ENCODE results near the gene GMPS. TPM values are rescaled to one million over a fixed set of nuclear protein-coding genes. Genes with fewer than 3 reads are reported as not detected.

Gene GMPS
- polyA plus RNA-seq, 2 donors = 12.0 to 26.7 TPM

DNA sequence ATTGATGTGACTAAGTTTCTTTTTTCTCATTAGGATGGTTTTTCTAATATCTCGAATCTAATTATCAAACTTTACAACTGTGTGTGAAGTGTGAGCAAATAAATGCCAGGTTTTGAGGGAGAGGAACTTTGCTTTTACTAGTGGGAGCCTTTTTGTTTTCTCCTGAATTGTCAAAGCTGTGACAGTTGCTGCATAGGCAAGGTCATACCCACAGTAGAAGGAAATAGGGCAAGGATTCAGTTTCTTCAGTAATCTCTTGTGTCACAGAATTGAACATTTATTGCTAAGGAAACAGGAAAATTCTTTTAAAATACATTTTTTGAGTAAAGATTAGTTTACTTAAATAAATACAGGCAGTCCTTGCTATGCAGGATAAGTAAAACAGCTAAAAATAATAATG lies 19.5 kb downstream of the GMPS start:
- H3K4me1 ChIP-seq (ENCODE audit: control insufficient read depth in 2 of 2, insufficient read depth in 2 of 2, low read length in 1 of 2) = peaks cover 0 to 5% of the 10 kb centered on the region in 2 donors
- H3K4me3 ChIP-seq (ENCODE audit: low read depth in 1 of 2, low read length in 2 of 2) = no peak overlapping the region
- no peaks in the 10 kb centered on the region for H3K36me3 ChIP-seq (ENCODE audit: control insufficient read depth in 2 of 2, insufficient read depth in 2 of 2, low read length in 1 of 2)
- WGBS, 2 donors = 65 to 72% methylated on average over 1 of the region's 1 CpG
- H3K9me3 ChIP-seq (ENCODE audit: control insufficient read depth in 2 of 2, insufficient read depth in 1 of 2, low read depth in 1 of 2, low read length in 1 of 2) = no peaks in the 10 kb centered on the region
- no peaks in the 10 kb centered on the region for H3K27me3 ChIP-seq (ENCODE audit: control insufficient read depth in 1 of 2, insufficient read depth in 2 of 2, low read length in 2 of 2)
- no peak overlapping the region for H3K27ac ChIP-seq (ENCODE audit: low read depth in 2 of 2, low read length in 1 of 2)

DNA sequence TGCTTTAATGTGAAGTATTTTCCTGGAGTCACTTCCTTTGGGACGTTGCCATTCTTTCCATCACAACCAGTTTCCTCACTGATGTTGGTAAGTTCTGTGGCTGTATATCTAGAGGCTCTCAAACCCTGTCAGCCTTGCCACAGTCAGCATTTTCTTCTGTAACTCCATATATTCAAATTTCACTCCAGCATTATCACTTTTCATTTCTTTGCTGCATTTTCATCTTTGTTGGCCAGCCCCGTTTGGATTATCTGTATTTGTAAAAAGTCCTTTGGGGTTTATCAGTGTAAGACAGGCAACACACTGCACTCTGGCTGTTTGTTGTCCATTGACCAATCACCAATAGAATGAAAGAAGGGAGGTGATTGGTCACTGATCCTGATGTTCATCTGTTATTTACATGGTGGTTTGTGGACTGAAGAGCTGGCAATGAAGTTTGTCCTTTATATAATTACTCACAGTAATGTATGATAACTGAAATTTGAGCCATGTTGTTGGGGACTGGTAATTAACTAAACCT lies 20.3 kb downstream of the GMPS start:
- H3K4me1 ChIP-seq (ENCODE audit: control insufficient read depth in 2 of 2, insufficient read depth in 2 of 2, low read length in 1 of 2) = peaks cover 0 to 5% of the 10 kb centered on the region in 2 donors
- H3K4me3 ChIP-seq (ENCODE audit: low read depth in 1 of 2, low read length in 2 of 2) = no peak overlapping the region
- H3K27ac ChIP-seq (ENCODE audit: low read depth in 2 of 2, low read length in 1 of 2) = no peak overlapping the region
- 30 to 31% methylated on average over 2 of the region's 2 CpGs for WGBS, 2 donors
- H3K27me3 ChIP-seq (ENCODE audit: control insufficient read depth in 1 of 2, insufficient read depth in 2 of 2, low read length in 2 of 2) = no peaks in the 10 kb centered on the region
- H3K36me3 ChIP-seq (ENCODE audit: control insufficient read depth in 2 of 2, insufficient read depth in 2 of 2, low read length in 1 of 2) = no peaks in the 10 kb centered on the region
- no peaks in the 10 kb centered on the region for H3K9me3 ChIP-seq (ENCODE audit: control insufficient read depth in 2 of 2, insufficient read depth in 1 of 2, low read depth in 1 of 2, low read length in 1 of 2)

DNA sequence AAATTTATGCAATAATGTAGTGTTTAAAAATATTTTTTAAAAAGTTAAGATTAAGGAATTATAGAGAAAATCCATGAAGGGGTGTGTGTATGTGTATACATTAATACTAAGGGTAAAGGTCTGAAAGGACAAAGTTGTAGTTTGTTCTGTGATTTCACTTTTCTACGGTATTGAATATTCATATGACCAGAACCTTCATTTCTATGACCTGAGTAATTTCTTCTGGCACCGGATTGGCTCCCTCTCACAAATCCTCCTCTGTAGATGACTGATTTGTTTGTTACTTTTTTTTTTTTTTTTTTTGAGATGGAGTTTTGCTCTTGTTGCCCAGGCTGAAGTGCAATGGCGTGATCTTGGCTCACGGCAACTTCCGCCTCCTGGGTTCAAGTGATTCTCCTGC lies 20.9 kb downstream of the GMPS start:
- no peak overlapping the region for H3K4me3 ChIP-seq (ENCODE audit: low read depth in 1 of 2, low read length in 2 of 2)
- 94 to 95% methylated on average over 5 of the region's 5 CpGs for WGBS, 2 donors
- H3K27ac ChIP-seq (ENCODE audit: low read depth in 2 of 2, low read length in 1 of 2) = no peak overlapping the region
- peaks cover 0 to 3% of the 10 kb centered on the region in 2 donors for H3K4me1 ChIP-seq (ENCODE audit: control insufficient read depth in 2 of 2, insufficient read depth in 2 of 2, low read length in 1 of 2)
- H3K36me3 ChIP-seq (ENCODE audit: control insufficient read depth in 2 of 2, insufficient read depth in 2 of 2, low read length in 1 of 2) = no peaks in the 10 kb centered on the region
- H3K27me3 ChIP-seq (ENCODE audit: control insufficient read depth in 1 of 2, insufficient read depth in 2 of 2, low read length in 2 of 2) = no peaks in the 10 kb centered on the region
- H3K9me3 ChIP-seq (ENCODE audit: control insufficient read depth in 2 of 2, insufficient read depth in 1 of 2, low read depth in 1 of 2, low read length in 1 of 2) = no peaks in the 10 kb centered on the region

DNA sequence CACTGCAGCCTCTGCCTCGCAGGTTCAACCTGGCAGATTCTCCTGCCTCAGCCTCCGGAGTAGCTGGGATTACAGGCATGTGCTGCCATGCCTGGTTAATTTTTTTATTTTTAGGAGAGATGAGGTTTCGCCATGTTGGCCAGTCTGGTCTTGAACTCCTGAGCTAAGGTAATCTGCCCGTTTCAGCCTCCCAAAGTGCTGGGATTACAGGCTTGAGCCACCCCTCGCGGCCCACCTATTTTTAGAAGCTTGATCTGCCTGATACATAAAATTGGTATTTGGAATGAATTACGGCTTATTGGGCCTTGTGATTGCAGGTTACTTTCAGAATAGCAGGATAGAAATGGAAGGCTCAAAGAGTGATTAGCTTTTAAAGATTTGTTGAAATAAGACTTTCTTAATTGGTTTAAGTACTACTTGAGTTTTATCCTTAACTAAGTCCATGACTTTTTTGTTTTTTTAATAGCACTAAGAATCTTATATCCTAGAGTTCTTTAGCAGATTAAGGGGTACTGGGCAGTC lies 25.0 kb downstream of the GMPS start:
- Histone ChIP-seq H3K27ac (ENCODE audit: low read depth in 2 of 2, low read length in 1 of 2) (no peak overlapping the region), H3K27me3 (ENCODE audit: control insufficient read depth in 1 of 2, insufficient read depth in 2 of 2, low read length in 2 of 2) (no peaks in the 10 kb centered on the region), H3K36me3 (ENCODE audit: control insufficient read depth in 2 of 2, insufficient read depth in 2 of 2, low read length in 1 of 2) (peaks cover 0 to 7% of the 10 kb centered on the region in 2 donors), H3K4me1 (ENCODE audit: control insufficient read depth in 2 of 2, insufficient read depth in 2 of 2, low read length in 1 of 2) (no peaks in the 10 kb centered on the region), H3K4me3 (ENCODE audit: low read depth in 1 of 2, low read length in 2 of 2) (no peak overlapping the region), H3K9me3 (ENCODE audit: control insufficient read depth in 2 of 2, insufficient read depth in 1 of 2, low read depth in 1 of 2, low read length in 1 of 2) (no peaks in the 10 kb centered on the region)
- WGBS, 2 donors = 92 to 93% methylated on average over 7 of the region's 7 CpGs

DNA sequence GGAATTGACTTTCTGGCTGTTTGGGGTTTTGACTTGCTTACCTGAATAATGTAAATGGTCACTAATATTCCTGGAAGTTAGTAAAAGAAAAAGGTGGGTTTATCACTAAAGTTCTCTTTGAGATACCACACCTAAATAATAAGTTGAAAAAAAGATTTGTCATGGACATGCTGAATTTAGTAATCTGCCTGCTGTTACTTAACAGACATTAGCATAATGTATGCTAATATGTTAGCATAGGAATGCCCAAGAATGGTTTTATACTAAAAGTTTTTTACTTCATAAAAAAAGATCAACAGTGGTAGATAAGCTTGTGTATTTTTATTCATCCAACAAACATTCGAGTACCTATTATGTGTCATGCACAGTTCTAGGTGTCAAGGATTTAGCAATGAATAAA lies 36.5 kb downstream of the GMPS start:
- 92 to 96% methylated on average over 1 of the region's 1 CpG for WGBS, 2 donors
- no peaks in the 10 kb centered on the region for H3K9me3 ChIP-seq (ENCODE audit: control insufficient read depth in 2 of 2, insufficient read depth in 1 of 2, low read depth in 1 of 2, low read length in 1 of 2)
- no peaks in the 10 kb centered on the region for H3K4me1 ChIP-seq (ENCODE audit: control insufficient read depth in 2 of 2, insufficient read depth in 2 of 2, low read length in 1 of 2)
- H3K27ac ChIP-seq (ENCODE audit: low read depth in 2 of 2, low read length in 1 of 2) = no peak overlapping the region
- H3K27me3 ChIP-seq (ENCODE audit: control insufficient read depth in 1 of 2, insufficient read depth in 2 of 2, low read length in 2 of 2) = no peaks in the 10 kb centered on the region
- no peak overlapping the region for H3K4me3 ChIP-seq (ENCODE audit: low read depth in 1 of 2, low read length in 2 of 2)
- H3K36me3 ChIP-seq (ENCODE audit: control insufficient read depth in 2 of 2, insufficient read depth in 2 of 2, low read length in 1 of 2) = no peaks in the 10 kb centered on the region

DNA sequence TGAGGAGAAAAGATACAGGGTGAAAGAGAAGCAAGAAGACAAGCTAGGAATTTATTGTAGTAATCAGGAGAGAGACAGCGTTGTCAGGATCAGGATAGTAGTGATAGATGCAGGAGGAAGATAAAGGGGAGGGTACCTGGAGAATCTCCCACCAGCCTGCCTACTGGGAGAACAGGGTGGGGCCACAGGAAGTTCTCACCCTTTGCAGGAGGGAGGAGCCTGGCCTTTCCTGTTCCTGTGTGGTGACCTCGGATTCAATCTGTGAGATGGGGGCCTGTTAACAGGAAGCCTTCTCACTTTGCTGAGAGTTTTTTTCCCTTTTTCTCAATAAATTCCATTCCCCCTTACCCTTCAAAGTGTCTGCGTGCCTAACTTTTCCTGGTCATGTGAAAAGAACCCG lies 37.6 kb downstream of the GMPS start:
- Histone ChIP-seq H3K27ac (ENCODE audit: low read depth in 2 of 2, low read length in 1 of 2) (no peak overlapping the region), H3K4me3 (ENCODE audit: low read depth in 1 of 2, low read length in 2 of 2) (no peak overlapping the region), H3K4me1 (ENCODE audit: control insufficient read depth in 2 of 2, insufficient read depth in 2 of 2, low read length in 1 of 2) (no peaks in the 10 kb centered on the region), H3K36me3 (ENCODE audit: control insufficient read depth in 2 of 2, insufficient read depth in 2 of 2, low read length in 1 of 2) (no peaks in the 10 kb centered on the region), H3K9me3 (ENCODE audit: control insufficient read depth in 2 of 2, insufficient read depth in 1 of 2, low read depth in 1 of 2, low read length in 1 of 2) (no peaks in the 10 kb centered on the region), H3K27me3 (ENCODE audit: control insufficient read depth in 1 of 2, insufficient read depth in 2 of 2, low read length in 2 of 2) (no peaks in the 10 kb centered on the region)
- 86 to 90% methylated on average over 4 of the region's 4 CpGs for WGBS, 2 donors

DNA sequence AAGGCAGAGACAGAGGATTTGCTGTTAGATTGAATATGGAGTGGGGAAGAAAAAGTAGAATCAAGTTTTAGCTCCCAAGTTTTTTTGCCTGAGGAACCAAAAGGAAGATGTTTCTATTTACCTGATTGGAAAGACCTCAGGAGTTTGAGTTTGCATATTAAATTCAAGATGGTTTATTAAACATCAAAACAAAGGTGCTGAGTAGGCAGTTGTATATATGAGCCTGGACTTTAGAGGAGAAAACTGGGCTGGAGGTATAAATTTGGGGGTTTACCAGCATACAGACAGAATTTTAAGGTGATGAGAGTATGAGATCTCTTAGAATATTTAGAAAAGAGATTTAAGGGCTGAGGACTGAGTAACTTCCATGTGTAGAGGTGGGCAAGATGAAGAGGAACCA lies 38.2 kb downstream of the GMPS start:
- Histone ChIP-seq H3K36me3 (ENCODE audit: control insufficient read depth in 2 of 2, insufficient read depth in 2 of 2, low read length in 1 of 2) (no peaks in the 10 kb centered on the region), H3K4me3 (ENCODE audit: low read depth in 1 of 2, low read length in 2 of 2) (no peak overlapping the region), H3K27ac (ENCODE audit: low read depth in 2 of 2, low read length in 1 of 2) (no peak overlapping the region), H3K9me3 (ENCODE audit: control insufficient read depth in 2 of 2, insufficient read depth in 1 of 2, low read depth in 1 of 2, low read length in 1 of 2) (no peaks in the 10 kb centered on the region), H3K27me3 (ENCODE audit: control insufficient read depth in 1 of 2, insufficient read depth in 2 of 2, low read length in 2 of 2) (no peaks in the 10 kb centered on the region), H3K4me1 (ENCODE audit: control insufficient read depth in 2 of 2, insufficient read depth in 2 of 2, low read length in 1 of 2) (no peaks in the 10 kb centered on the region)

DNA sequence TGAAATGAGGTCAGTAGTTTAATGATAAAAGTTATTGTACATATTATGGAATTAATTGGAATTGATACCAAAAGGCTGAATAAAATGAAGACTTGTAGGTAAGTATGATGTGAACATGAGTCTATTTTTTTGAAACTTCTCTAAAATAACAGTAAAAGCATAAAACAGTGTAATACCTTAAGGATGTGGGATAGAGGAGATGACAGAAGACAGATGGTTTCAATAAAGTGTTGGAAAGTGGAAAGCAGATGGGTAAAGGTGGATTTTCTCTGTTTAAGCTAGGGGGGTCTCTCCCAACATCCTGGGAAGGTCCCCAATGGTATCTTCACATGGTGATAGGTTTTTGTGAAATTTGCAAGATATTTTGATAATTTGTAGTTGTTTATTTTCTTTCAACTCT lies 41.6 kb downstream of the GMPS start:
- Histone ChIP-seq H3K27ac (ENCODE audit: low read depth in 2 of 2, low read length in 1 of 2) (no peak overlapping the region), H3K36me3 (ENCODE audit: control insufficient read depth in 2 of 2, insufficient read depth in 2 of 2, low read length in 1 of 2) (no peaks in the 10 kb centered on the region), H3K27me3 (ENCODE audit: control insufficient read depth in 1 of 2, insufficient read depth in 2 of 2, low read length in 2 of 2) (no peaks in the 10 kb centered on the region), H3K4me1 (ENCODE audit: control insufficient read depth in 2 of 2, insufficient read depth in 2 of 2, low read length in 1 of 2) (no peaks in the 10 kb centered on the region), H3K4me3 (ENCODE audit: low read depth in 1 of 2, low read length in 2 of 2) (no peak overlapping the region), H3K9me3 (ENCODE audit: control insufficient read depth in 2 of 2, insufficient read depth in 1 of 2, low read depth in 1 of 2, low read length in 1 of 2) (no peaks in the 10 kb centered on the region)

DNA sequence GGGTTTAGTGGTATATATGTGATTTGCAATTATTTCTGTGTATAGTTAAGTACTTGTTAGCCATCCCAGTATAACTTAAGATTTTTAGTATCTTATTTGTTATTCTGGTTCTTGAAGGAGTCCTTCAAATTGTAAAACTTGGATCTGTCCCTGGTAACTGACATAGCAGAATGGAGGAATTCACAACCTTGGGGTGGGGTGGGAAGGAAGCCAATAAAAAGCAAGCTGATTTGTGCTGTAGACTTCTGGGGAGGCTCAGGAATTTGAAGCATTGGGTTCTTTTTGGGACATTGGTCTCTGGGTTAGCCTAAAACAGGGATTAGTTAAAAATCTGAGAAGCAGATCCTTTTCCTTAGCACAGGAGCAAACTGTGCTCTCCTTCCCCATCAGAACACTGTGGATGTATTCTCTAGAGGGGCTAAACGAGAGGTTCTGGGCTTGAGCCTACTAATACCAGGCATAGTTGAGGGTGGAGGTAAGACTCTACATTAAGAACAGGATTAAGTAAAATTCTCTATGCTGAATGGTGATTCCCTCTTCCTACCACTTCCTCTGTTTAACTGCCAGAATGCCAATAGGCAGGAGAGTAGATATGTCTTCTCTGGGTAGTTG lies 42.2 kb downstream of the GMPS start:
- Histone ChIP-seq H3K9me3 (ENCODE audit: control insufficient read depth in 2 of 2, insufficient read depth in 1 of 2, low read depth in 1 of 2, low read length in 1 of 2) (no peaks in the 10 kb centered on the region), H3K36me3 (ENCODE audit: control insufficient read depth in 2 of 2, insufficient read depth in 2 of 2, low read length in 1 of 2) (peaks cover 0 to 3% of the 10 kb centered on the region in 2 donors), H3K27me3 (ENCODE audit: control insufficient read depth in 1 of 2, insufficient read depth in 2 of 2, low read length in 2 of 2) (no peaks in the 10 kb centered on the region), H3K27ac (ENCODE audit: low read depth in 2 of 2, low read length in 1 of 2) (no peak overlapping the region), H3K4me1 (ENCODE audit: control insufficient read depth in 2 of 2, insufficient read depth in 2 of 2, low read length in 1 of 2) (no peaks in the 10 kb centered on the region), H3K4me3 (ENCODE audit: low read depth in 1 of 2, low read length in 2 of 2) (no peak overlapping the region)
- WGBS, 2 donors = 52 to 71% methylated on average over 1 of the region's 1 CpG

DNA sequence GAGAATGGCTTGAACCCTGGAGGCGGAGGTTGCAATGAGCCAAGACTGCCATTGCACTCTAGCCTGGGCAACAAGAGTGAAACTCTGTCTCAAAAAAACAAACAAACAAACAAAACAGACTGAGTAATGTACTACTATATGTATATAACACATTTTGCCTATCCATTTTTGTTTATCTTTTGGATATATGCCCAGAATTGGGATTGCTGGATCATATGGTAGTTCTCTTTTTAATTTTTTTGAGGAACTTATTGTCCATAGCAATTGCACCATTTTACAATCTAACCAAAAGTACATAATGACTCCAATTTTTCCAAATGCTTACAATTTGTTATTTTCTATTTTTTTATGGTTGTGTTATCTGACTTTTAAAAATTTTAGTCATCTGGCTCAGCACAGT lies 47.3 kb downstream of the GMPS start:
- 100% methylated on average over 1 of the region's 1 CpG for WGBS, 2 donors
- Histone ChIP-seq H3K36me3 (ENCODE audit: control insufficient read depth in 2 of 2, insufficient read depth in 2 of 2, low read length in 1 of 2) (peaks cover 0 to 3% of the 10 kb centered on the region in 2 donors), H3K4me1 (ENCODE audit: control insufficient read depth in 2 of 2, insufficient read depth in 2 of 2, low read length in 1 of 2) (no peaks in the 10 kb centered on the region), H3K27ac (ENCODE audit: low read depth in 2 of 2, low read length in 1 of 2) (no peak overlapping the region), H3K9me3 (ENCODE audit: control insufficient read depth in 2 of 2, insufficient read depth in 1 of 2, low read depth in 1 of 2, low read length in 1 of 2) (no peaks in the 10 kb centered on the region), H3K4me3 (ENCODE audit: low read depth in 1 of 2, low read length in 2 of 2) (no peak overlapping the region), H3K27me3 (ENCODE audit: control insufficient read depth in 1 of 2, insufficient read depth in 2 of 2, low read length in 2 of 2) (no peaks in the 10 kb centered on the region)
